GM18502 (cell line): ENCODE data around the gene CACNA1C.

Experiments
- ATAC-seq: cut with Tn5 transposase; IDR thresholded peaks from one replicate; pipeline ENCODE4 v1.9.1; 2021; ENCODE audit warnings: mild to moderate bottlenecking; ENCODE audit not compliant: unreplicated experiment, poor library complexity

The CACNA1C gene

GRCh38 chr12:2266666-2267620 is 214.2 kb downstream of the CACNA1C start:
- ATAC-seq = no peak

DNA sequence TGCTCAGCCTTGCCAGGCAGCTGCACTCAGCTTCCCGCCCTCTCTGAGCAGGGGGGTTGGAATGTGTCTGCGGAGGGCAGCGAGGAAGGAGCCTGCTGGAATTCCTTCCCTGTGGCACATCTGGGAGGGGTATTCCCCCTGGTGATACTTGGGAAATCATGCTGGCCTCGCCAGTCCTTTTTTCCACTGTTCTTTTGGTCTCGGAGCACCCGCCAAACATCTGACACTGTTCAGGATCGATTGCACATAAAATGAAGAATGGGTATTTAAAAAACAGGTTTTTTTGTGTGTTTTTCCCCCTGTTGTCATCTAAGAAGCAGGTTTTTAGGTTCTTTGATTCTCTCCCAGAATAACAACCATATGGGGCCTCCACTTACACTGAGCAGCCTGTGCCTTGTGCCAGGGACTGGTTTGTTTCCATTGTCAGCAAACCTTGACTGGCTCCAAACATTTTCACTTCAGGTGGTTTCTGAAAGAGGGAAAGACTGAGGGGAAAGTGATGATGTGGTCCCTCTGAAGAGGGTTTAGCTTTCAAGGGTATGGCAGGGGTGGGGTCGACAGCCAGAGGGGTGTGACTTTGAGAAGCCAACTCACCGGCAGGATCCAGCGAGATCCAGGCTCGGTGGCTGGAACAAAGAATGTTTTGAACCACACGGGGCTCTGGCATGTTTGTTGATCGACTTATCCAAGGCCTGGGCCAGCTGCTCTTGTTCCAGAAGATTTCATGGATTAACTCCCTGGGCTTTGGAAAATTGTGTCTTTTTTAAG is 215.1 kb downstream of the CACNA1C start:
- ATAC-seq = no peak

GRCh38 chr12:2268471-2269286 is 215.9 kb downstream of the CACNA1C start:
- ATAC-seq = no peak

- no peak for ATAC-seq
These were observed 218.1 kb downstream of the CACNA1C start for GRCh38 chr12:2270846-2271245.

DNA sequence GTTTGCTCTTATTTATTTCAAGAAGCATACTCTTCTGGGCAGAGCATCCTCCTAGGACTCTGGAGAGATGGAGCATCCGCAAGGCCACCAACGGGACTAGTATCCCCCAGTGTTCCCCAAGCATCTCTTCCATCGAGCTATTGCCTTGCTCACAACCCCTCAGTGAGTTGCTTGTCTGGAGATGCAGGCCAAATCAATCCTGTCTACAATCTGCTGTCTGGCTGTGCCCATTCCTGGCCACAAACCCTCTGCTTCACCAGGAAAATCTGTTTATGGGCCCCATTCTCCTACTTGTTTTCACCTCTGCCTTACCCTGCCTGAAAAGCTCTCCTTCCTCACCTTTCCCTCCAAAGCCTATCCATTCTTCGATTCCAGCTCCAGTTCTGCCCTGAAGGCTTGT is 219.2 kb downstream of the CACNA1C start:
- ATAC-seq = no peak

DNA sequence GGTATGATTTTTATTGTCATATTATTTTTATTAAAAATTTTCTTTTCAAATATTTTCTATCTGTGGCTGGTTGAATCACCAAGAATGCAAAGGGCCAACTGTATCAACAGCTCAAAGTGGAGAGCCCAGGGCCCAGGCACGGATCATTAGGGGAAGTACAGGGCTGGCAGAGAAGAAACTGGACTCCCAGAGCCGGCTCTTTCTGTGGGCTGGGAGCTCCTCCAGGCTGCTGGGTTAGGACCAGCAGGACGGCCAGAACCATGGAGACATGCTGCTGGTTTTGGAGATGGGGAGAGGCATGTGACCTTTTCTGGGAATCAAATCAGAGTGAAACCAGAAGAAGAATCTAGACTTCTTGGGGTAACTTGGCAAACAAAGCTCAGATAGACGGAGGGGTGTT is 220.5 kb downstream of the CACNA1C start:
- ATAC-seq = no peak

GRCh38 chr12:2273751-2274150 is 221.0 kb downstream of the CACNA1C start:
- no peak for ATAC-seq

DNA sequence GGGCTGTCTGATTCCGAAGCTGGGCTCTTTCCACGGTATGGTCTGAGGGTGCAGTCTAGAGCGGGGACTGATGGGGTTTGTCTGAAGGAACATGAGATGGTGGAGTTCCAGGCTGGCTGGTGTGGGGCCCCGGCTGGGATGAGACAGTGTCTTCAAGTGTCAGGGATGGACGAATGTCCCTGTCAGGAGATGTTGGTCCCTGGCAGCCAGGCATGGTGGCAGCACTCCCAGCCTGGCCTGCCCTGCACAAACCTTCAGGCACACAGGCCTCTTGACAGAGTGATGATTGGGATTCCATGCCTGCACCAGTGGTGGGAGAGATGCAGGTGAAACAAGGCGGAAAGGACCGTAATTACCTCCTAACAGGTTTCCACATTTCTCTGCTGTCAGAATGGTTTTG is 221.9 kb downstream of the CACNA1C start:
- no peak for ATAC-seq

DNA sequence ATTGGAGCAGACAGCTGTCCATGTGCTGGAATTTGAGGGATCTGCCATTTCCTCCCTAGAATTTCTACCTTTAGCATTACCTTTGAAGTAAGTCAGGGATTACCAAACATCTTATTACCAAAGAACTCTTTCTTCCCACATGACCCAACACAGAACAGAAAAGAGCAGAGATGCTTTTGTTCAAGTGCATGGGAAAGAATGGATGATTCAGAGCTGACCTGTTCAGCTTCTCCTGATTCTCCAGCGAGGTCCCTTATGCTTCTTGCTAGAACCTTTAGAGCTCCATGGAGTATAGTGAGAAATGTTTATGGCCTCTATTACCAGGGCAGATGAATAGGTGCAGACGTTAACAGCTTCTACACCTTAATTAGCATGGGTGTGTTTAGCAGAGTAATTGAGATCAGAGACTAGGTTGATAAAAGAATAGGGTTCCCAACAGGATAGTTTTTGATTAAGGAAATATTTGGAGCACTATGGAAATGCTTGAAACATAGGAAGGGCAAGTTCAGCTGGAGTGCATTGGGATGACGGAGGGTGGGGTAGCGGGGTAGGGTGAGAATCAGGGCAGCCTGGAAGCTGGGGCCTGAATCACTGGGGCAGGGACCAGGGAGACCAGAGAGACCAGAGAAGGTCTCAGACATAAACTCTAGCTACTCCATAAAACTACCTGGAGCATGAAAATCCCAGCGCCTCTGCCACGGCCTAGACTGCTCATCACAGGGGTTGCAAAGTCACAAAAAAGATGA is 223.7 kb downstream of the CACNA1C start:
- no peak for ATAC-seq

DNA sequence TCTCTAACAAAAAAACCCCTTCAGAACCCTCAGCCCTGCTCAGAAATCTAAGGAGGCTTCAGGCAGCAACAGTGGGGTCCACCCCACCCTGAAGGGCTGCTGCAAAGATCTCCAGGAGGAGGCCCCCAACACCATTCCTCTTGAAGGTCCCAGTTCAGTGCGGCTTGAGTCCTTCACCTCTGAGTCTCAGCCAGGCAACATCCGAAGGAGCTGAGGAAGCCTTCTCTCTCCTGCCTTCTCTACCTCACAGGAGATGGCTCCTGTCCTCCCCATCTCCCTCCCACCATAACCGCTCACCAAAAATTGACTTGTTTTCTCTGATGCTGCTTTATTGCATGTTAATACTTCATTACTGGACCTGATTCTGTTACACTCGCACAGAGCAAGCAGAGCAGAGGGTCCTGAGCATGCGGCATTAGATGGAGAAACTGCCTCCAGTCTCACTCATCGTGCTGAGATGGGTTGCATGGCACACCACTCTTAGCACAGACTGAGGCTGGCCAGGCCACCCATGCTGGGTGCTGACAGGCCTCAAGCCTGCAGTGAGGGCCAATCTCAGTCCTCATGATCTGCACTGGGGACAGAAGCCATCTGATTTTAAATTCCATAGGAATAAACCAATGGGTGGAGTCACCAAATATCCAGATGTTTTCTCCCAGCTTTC is 224.8 kb downstream of the CACNA1C start:
- ATAC-seq = no peak

DNA sequence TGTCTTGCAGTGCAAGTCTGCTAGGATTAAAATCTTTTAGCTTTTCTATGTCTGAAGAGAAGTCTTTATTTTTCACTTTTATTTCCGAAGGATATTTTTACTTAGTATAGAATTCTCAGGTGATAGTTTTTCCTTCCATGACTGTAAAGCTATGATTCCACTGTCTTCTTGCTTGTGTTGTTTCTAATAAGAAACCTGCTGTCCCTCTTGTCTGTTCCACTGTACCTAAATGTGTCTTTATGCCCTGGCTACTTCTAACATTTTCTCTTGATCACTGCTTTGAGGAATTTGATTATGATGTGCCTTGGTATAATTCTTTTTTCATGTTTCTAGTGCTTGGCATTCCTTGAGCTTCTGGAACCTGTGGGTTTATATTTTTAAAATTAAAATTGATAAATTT is 228.7 kb downstream of the CACNA1C start:
- ATAC-seq = no peak

GRCh38 chr12:2282318-2282717 is 229.5 kb downstream of the CACNA1C start:
- ATAC-seq = no peak

DNA sequence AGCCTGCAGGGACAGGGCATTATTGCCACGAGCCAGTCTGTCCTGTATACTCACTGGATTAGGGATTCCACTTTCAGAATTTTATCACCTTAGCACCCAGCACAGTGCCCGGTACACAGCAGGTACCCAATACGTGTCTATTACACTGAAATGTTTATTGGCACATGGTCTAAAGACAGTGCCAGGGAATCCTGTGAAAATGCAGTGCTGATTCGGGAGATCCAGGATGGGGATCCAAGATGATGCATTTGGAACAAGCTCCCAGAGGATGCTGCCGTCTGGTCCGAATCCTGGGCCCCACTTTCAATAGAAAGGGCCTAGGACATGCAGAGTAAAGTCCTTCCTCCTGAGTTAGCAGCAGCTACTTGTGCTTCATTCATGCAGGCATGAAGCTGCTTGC is 230.7 kb downstream of the CACNA1C start:
- no peak for ATAC-seq

- no peak for ATAC-seq
These were observed 231.1 kb downstream of the CACNA1C start for GRCh38 chr12:2283916-2284315.

DNA sequence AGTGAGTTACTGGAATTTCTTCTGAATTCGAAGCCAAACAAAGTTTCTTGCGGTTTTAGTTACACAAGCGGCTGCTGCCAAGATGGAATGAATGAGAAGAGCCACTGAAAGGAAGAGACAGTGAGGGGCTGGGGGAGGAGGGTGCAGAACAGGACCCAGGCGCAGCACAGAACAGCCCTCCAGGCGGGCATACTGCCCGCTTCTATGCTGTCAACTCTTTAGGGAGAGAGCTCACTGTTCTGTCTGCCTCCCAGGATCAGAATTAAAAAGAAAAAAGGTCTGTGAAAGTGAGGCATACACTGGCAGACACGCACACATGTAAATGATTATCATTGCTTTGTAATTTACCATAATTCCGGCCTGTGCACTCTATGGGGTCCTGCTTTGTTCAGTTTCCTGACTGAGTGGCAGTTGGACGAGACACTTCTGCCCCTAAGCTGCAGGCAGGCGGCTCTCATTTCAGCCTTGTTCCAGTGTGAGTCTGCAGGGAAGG is 231.6 kb downstream of the CACNA1C start:
- no peak for ATAC-seq

DNA sequence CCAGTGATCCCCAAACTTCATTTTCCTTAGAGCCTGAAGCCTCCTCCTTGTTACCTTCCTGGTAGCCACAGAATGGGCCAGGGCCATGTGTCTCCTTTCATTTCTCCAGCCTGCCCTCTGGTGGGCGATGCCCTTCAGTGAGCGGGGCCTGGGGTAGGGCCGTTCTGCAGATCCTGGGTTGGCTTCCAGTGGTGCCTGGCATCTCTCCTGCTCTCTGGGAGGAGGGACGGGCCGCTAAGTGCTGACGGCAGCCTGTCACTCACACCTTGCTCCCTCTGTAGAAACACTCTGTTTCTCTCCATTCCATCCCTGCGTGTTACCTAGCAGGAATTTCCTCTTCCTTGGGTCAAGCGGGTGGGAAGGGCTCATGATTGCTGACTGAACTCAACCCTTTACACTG is 232.1 kb downstream of the CACNA1C start:
- ATAC-seq = no peak

GRCh38 chr12:2285462-2285861 is 232.7 kb downstream of the CACNA1C start:
- no peak for ATAC-seq

GRCh38 chr12:2286047-2286446 is 233.3 kb downstream of the CACNA1C start:
- no peak for ATAC-seq

DNA sequence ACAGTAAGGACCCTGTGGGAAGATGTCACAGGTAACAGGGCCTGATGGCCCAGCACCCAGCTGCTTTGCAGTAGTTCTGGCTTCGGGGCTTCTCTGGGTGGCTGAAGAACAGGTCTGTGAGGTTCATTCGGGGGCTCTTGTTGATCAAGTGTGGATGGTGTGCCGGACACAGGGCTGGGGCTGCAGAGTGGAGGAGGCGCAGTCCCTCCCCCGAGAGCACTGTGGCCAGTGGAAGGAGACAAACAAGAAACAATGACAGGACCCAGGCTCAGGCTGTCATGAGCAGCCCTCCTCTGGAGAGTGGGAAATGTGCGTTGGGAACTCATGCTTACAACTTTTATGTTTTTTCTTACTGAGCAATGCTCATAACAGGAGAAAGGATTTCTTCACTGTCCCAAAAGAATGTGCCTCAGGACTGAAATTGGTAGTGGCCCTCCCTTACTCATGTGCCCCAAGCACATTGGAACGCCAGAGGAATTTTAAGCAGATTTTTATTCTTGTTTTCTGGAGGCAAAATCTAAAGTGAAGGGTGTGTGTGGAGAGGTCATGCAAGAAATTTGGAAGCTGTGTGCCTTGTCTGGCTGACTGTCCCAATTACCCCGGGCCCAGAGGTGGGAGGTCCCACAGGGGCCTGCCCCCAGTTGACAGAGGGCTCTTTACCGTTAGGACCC is 233.8 kb downstream of the CACNA1C start:
- no peak for ATAC-seq
